Kidney epithelial cell (primary cell): ENCODE measurements around the gene PLAC9. TPM values are rescaled to one million over a fixed set of nuclear protein-coding genes. Genes with fewer than 3 reads are reported as not detected.

ENCODE experiments used
- DNase-seq: peaks from one replicate; pipeline ENCODE4 v3.0.0-alpha.2; 2010; ENCODE audit warnings: low read depth
- H3K27me3 ChIP-seq: 2 replicates; pipeline ENCODE4 v1.6.0; 2011; ENCODE audit warnings: low read length; ENCODE audit not compliant: control insufficient read depth, insufficient read depth
- H3K36me3 ChIP-seq: 2 replicates; pipeline ENCODE4 v1.5.1; 2011; ENCODE audit warnings: low read length; ENCODE audit not compliant: control insufficient read depth, insufficient read depth
- H3K4me3 ChIP-seq: 2 replicates; pipeline ENCODE4 v1.5.1; 2011; ENCODE audit warnings: low read depth, mild to moderate bottlenecking, control low read depth, low read length
- total RNA-seq: library from RNA; depleted of rRNA; stranded (reverse); fragments of >200 nt; gene quantifications from 2 replicates; pipeline ENCODE4 v1.2.3, GENCODE V29; 2015
- TF ChIP-seq, protein P1 (sequence below): IDR thresholded peaks from 2 replicates; pipeline ENCODE4 v1.5.1; 2011; ENCODE audit warnings: mild to moderate bottlenecking, moderate library complexity, low read length, control low read depth, inconsistent platforms; ENCODE audit not compliant: insufficient read depth, poor library complexity, severe bottlenecking

PLAC9 gene
- total RNA-seq, 1 donor from 2014 or later = not detected

DNA sequence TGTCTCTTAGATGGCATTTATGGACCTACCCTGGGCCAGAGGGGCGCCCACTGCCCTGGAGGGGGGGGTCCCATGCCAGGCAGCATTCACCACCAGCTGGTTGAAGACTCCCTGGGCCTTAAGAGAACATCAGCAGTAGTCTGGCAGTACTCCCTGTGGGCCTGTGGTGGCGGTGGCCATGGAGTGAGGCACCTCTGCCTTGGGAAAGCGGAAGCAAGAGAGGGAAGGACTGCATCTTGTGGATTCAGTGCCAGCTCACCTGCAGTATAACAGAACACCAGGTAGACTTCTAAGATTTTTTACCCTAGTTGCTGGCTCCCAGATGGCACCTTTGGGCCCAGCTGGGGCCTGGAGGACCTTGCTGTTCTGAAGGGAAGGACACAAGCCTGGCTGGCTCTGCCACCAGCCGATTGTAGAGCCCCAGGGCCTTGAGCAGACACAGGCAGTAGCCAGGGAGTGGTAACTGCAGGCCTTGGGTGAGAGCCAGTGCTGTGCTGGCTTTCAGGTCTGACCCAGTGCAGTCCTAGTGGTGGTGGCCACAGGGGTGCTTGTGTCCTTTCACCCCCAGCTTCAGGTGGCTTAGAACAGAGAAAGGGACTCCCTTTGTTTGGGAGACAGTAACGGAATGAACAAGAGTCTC is 15.8 kb downstream of the PLAC9 start:
- DNase-seq = no peak
- TF ChIP-seq, protein P1, sequence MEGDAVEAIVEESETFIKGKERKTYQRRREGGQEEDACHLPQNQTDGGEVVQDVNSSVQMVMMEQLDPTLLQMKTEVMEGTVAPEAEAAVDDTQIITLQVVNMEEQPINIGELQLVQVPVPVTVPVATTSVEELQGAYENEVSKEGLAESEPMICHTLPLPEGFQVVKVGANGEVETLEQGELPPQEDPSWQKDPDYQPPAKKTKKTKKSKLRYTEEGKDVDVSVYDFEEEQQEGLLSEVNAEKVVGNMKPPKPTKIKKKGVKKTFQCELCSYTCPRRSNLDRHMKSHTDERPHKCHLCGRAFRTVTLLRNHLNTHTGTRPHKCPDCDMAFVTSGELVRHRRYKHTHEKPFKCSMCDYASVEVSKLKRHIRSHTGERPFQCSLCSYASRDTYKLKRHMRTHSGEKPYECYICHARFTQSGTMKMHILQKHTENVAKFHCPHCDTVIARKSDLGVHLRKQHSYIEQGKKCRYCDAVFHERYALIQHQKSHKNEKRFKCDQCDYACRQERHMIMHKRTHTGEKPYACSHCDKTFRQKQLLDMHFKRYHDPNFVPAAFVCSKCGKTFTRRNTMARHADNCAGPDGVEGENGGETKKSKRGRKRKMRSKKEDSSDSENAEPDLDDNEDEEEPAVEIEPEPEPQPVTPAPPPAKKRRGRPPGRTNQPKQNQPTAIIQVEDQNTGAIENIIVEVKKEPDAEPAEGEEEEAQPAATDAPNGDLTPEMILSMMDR = no peak

DNA sequence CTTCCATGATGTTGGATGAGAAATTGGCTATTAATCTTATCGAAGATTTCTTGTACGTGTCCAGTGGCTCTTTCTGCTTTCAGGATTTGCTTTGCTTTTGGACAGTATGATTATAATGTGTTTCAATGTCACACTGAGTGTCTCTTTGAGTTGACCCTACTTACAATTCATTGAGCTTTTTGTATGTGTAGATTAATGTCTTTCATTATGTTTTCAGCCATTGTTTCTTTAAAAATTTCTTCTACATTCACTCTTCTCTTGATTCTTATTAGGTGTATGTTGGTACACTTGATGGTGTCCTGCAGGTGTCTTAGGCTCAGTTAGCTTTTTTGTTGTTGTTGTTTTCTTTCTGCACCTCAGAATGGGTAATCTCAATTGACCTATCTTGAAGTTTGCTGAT is 16.6 kb downstream of the PLAC9 start:
- H3K36me3 ChIP-seq = peaks cover 1% of the 10 kb centered on the region

More for the DNA sequence above, 15.8 kb downstream of the PLAC9 start:
- peaks cover 7% of the 10 kb centered on the region for H3K27me3 ChIP-seq
- peaks cover 1% of the 10 kb centered on the region for H3K36me3 ChIP-seq
- H3K4me3 ChIP-seq = no peak overlapping the region

DNA sequence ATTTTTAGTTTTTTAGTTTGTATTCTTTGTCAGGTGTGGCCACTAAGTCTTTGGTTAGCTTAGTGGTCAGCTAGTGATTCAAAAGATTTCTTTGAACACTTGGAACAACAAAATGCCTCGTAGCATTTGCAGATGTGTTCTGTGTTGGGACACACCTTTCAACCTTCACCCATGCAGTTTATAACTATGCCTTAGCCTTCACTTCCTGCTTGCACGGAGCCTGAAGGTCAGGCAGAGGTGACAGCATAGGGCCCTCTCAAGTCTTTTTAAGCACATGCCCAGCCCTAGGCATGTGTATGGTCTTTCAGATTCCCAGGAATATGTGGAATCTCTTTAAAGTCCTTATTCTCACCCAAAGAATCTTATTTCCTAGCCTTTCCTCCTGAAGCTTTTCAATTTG is 17.6 kb downstream of the PLAC9 start:
- Histone ChIP-seq H3K4me3 (no peak overlapping the region), H3K27me3 (no peaks in the 10 kb centered on the region), H3K36me3 (peaks cover 1% of the 10 kb centered on the region)
- DNase-seq = no peak
- TF ChIP-seq, protein P1 = no peak

More for the DNA sequence above, 16.6 kb downstream of the PLAC9 start:
- no peak for DNase-seq
- Histone ChIP-seq H3K4me3 (no peak overlapping the region), H3K27me3 (peaks cover 4% of the 10 kb centered on the region)
- TF ChIP-seq, protein P1 = no peak

DNA sequence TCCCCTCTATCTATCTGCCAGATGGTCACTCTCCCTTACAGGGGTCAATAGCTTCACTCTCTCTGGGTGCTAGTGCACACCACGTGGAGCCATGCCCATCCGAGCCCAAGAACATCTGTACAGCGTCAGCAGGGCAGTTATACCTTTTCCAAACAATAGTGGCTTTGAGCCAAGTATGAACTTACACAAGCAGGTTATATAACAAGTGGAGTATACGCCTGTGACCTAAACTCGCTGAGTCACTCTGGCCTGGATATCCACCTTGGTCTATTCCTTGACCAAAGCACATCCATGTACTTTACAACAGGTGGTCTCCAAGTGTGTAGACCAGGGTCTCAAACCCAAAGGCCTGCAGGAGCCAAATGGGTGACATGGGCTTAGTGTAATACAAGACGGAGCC is 20.3 kb downstream of the PLAC9 start:
- Histone ChIP-seq H3K4me3 (no peak overlapping the region), H3K36me3 (peaks cover 3% of the 10 kb centered on the region), H3K27me3 (no peaks in the 10 kb centered on the region)
- no peak for DNase-seq
- TF ChIP-seq, protein P1 = no peak

DNA sequence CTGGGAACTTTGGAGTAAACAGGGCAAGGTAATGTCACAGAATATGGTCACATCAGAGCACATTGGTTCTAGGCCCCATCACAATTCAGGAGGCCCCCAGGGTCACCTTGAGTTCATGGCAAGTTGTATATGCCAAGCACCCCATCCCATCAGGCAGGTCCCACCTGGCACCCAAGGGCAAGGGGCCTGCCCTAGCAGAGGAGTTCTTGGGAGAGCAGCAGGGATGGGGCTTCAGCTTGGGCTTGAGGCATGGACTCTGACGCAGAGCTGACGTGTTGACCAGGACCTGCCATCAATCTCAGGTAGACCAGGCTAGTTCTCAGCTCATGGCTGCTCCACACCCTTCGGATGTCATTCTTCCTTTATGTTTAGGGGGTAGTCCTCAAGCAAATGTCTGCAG is 20.9 kb downstream of the PLAC9 start:
- TF ChIP-seq, protein P1 = no peak
- no peak for DNase-seq
- Histone ChIP-seq H3K4me3 (no peak overlapping the region), H3K36me3 (peaks cover 4% of the 10 kb centered on the region), H3K27me3 (no peaks in the 10 kb centered on the region)

DNA sequence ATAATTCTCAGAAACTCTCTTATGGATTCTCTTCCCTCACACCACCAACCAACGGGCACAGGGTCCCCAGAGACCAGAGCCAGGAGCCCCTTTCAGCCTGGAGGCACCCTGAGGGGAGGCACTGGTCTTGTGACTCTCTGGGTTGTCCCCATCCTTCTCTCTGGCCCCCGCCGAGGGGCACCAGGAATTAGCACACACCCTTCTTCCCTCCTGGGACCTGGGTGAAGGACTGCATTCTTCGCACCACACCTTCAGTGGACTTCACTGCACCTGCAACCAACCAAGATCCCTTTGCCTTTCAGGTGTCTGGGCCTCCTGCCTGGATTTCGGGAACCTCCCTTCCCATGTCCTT is 22.1 kb downstream of the PLAC9 start:
- H3K4me3 ChIP-seq = no peak overlapping the region
- no peak for DNase-seq
- TF ChIP-seq, protein P1 = no peak
- H3K27me3 ChIP-seq = no peaks in the 10 kb centered on the region
- H3K36me3 ChIP-seq = peaks cover 4% of the 10 kb centered on the region
